ENCODE measurements around the gene MSI2.
"Not testable (repeated sequence)": the region's sequence is repeated elsewhere in the genome, so short reads cannot be mapped to it uniquely, and the experiment has no call there.

Gene MSI2

GRCh38 chr17:57294629-57295501, 38.5 kb downstream of the MSI2 start:
- peaks cover 4% of the 10 kb centered on the region; the same call in 1 of the 2 replicates for H3K9me3 ChIP-seq
- in situ Hi-C loops (cut with MboI; ENCODE audit: low sequenced_read_pairs): no loop called here
- no peaks in the 10 kb centered on the region for H3K27me3 ChIP-seq (ENCODE audit: low read depth)
- peaks cover 21% of the 10 kb centered on the region for H3K36me3 ChIP-seq (replicated peaks)
- DNase-seq (ENCODE audit: low spot score in 2 of 2): peak in 1 of 2 experiments; percentile 33
- H3K4me3 ChIP-seq: no peak overlapping the region
- peaks cover 25% of the 10 kb centered on the region for H3K4me1 ChIP-seq

- peaks cover 25% of the 10 kb centered on the region for H3K4me1 ChIP-seq
- in situ Hi-C loops (cut with MboI; ENCODE audit: low sequenced_read_pairs): no loop called here
- DNase-seq (ENCODE audit: low spot score in 2 of 2): peak; percentile 42 to 86
- peaks cover 4% of the 10 kb centered on the region; the same call in 1 of the 2 replicates for H3K9me3 ChIP-seq
- H3K4me3 ChIP-seq: no peak overlapping the region
- peaks cover 23% of the 10 kb centered on the region for H3K36me3 ChIP-seq (replicated peaks)
- H3K27me3 ChIP-seq (ENCODE audit: low read depth): no peaks in the 10 kb centered on the region
Measured at GRCh38 chr17:57295526-57296023, 39.3 kb downstream of the MSI2 start.

GRCh38 chr17:57296231-57296630, 39.9 kb downstream of the MSI2 start:
- in situ Hi-C loops (cut with MboI; ENCODE audit: low sequenced_read_pairs): no loop called here
- peaks cover 25% of the 10 kb centered on the region for H3K36me3 ChIP-seq (replicated peaks)
- H3K27me3 ChIP-seq (ENCODE audit: low read depth): no peaks in the 10 kb centered on the region
- no peak overlapping the region for H3K4me3 ChIP-seq
- peaks cover 25% of the 10 kb centered on the region for H3K4me1 ChIP-seq
- DNase-seq (ENCODE audit: low spot score in 2 of 2): peak; percentile 79 to 95
- H3K9me3 ChIP-seq: peaks cover 4% of the 10 kb centered on the region; the same call in 1 of the 2 replicates

- in situ Hi-C loops (cut with MboI; ENCODE audit: low sequenced_read_pairs): no loop called here
- Histone ChIP-seq H3K27me3 (ENCODE audit: low read depth) (no peaks in the 10 kb centered on the region), H3K9me3 (peaks cover 4% of the 10 kb centered on the region; the same call in 1 of the 2 replicates), H3K4me3 (no peak overlapping the region), H3K36me3 (replicated peaks) (peaks cover 25% of the 10 kb centered on the region), H3K4me1 (peaks cover 24% of the 10 kb centered on the region)
- DNase-seq (ENCODE audit: low spot score in 2 of 2): no peak
Measured at GRCh38 chr17:57299176-57299575, 42.9 kb downstream of the MSI2 start.

- peaks cover 25% of the 10 kb centered on the region for H3K36me3 ChIP-seq (replicated peaks)
- H3K9me3 ChIP-seq; H3K4me1 ChIP-seq; H3K4me3 ChIP-seq; DNase-seq (ENCODE audit: low spot score in 2 of 2); in situ Hi-C loops (cut with MboI; ENCODE audit: low sequenced_read_pairs); H3K27me3 ChIP-seq (ENCODE audit: low read depth): not testable (repeated sequence)
Measured at GRCh38 chr17:57300592-57300991, 44.3 kb downstream of the MSI2 start.

GRCh38 chr17:57302690-57303465, 46.6 kb downstream of the MSI2 start:
- Histone ChIP-seq H3K36me3 (replicated peaks) (peaks cover 20% of the 10 kb centered on the region), H3K27me3 (ENCODE audit: low read depth) (no peaks in the 10 kb centered on the region)
- in situ Hi-C loops (cut with MboI; ENCODE audit: low sequenced_read_pairs): no loop called here

GRCh38 chr17:57305144-57305728, 48.9 kb downstream of the MSI2 start:
- H3K9me3 ChIP-seq: no peaks in the 10 kb centered on the region
- H3K4me1 ChIP-seq: peaks cover 8% of the 10 kb centered on the region
- H3K36me3 ChIP-seq (replicated peaks): peaks cover 9% of the 10 kb centered on the region; the same call in 1 of the 2 replicates
- no peak overlapping the region for H3K4me3 ChIP-seq
- DNase-seq (ENCODE audit: low spot score in 2 of 2): no peak
- no peaks in the 10 kb centered on the region for H3K27me3 ChIP-seq (ENCODE audit: low read depth)
- in situ Hi-C loops (cut with MboI; ENCODE audit: low sequenced_read_pairs): no loop called here

More at GRCh38 chr17:57302690-57303465, 46.6 kb downstream of the MSI2 start:
- H3K9me3 ChIP-seq: peaks cover 2% of the 10 kb centered on the region; the same call in 1 of the 2 replicates
- H3K4me3 ChIP-seq: no peak overlapping the region
- DNase-seq (ENCODE audit: low spot score in 2 of 2): no peak
- peaks cover 2% of the 10 kb centered on the region; the same call in 1 of the 2 replicates for H3K4me1 ChIP-seq

- no peaks in the 10 kb centered on the region for H3K9me3 ChIP-seq
- no peak for DNase-seq (ENCODE audit: low spot score in 2 of 2)
- H3K4me3 ChIP-seq: no peak overlapping the region
- H3K36me3 ChIP-seq (replicated peaks): peaks cover 11% of the 10 kb centered on the region
- H3K4me1 ChIP-seq: peaks cover 8% of the 10 kb centered on the region
- in situ Hi-C loops (cut with MboI; ENCODE audit: low sequenced_read_pairs): no loop called here
- H3K27me3 ChIP-seq (ENCODE audit: low read depth): no peaks in the 10 kb centered on the region
Measured at GRCh38 chr17:57305908-57306504, 49.7 kb downstream of the MSI2 start.

- peaks cover 11% of the 10 kb centered on the region for H3K36me3 ChIP-seq (replicated peaks)
- H3K4me1 ChIP-seq: peaks cover 25% of the 10 kb centered on the region
- no peaks in the 10 kb centered on the region for H3K27me3 ChIP-seq (ENCODE audit: low read depth)
- DNase-seq (ENCODE audit: low spot score in 2 of 2): no peak
- H3K9me3 ChIP-seq: no peaks in the 10 kb centered on the region
- H3K4me3 ChIP-seq: no peak overlapping the region
- in situ Hi-C loops (cut with MboI; ENCODE audit: low sequenced_read_pairs): no loop called here
Measured at GRCh38 chr17:57308543-57309186, 52.3 kb downstream of the MSI2 start.

- in situ Hi-C loops (cut with MboI; ENCODE audit: low sequenced_read_pairs): no loop called here
- Histone ChIP-seq H3K4me3 (no peak overlapping the region), H3K27me3 (ENCODE audit: low read depth) (no peaks in the 10 kb centered on the region), H3K4me1 (peaks cover 28% of the 10 kb centered on the region), H3K9me3 (no peaks in the 10 kb centered on the region), H3K36me3 (replicated peaks) (peaks cover 11% of the 10 kb centered on the region)
- no peak for DNase-seq (ENCODE audit: low spot score in 2 of 2)
Measured at GRCh38 chr17:57309479-57309878, 53.2 kb downstream of the MSI2 start.

GRCh38 chr17:57311281-57312216, 55.2 kb downstream of the MSI2 start:
- H3K4me1 ChIP-seq: peaks cover 28% of the 10 kb centered on the region
- H3K9me3 ChIP-seq: no peaks in the 10 kb centered on the region
- in situ Hi-C loops (cut with MboI; ENCODE audit: low sequenced_read_pairs): no loop called here
- H3K36me3 ChIP-seq (replicated peaks): peaks cover 11% of the 10 kb centered on the region
- no peak for DNase-seq (ENCODE audit: low spot score in 2 of 2)
- no peak overlapping the region for H3K4me3 ChIP-seq
- no peaks in the 10 kb centered on the region for H3K27me3 ChIP-seq (ENCODE audit: low read depth)

- Histone ChIP-seq H3K4me1 (peaks cover 28% of the 10 kb centered on the region), H3K36me3 (replicated peaks) (peaks cover 11% of the 10 kb centered on the region), H3K9me3 (no peaks in the 10 kb centered on the region), H3K27me3 (ENCODE audit: low read depth) (no peaks in the 10 kb centered on the region), H3K4me3 (no peak overlapping the region)
- no peak for DNase-seq (ENCODE audit: low spot score in 2 of 2)
- in situ Hi-C loops (cut with MboI; ENCODE audit: low sequenced_read_pairs): no loop called here
Measured at GRCh38 chr17:57312242-57312641, 55.9 kb downstream of the MSI2 start.
